ENCODE data around the gene FGD4. TPM values are rescaled to one million over a fixed set of nuclear protein-coding genes. Genes with fewer than 3 reads are reported as not detected.
"Not testable (repeated sequence)": the region's sequence is repeated elsewhere in the genome, so short reads cannot be mapped to it uniquely, and the experiment has no call there.

Gene FGD4
- total RNA-seq, 1 experiment from 2014 or later: 13.9 TPM

DNA sequence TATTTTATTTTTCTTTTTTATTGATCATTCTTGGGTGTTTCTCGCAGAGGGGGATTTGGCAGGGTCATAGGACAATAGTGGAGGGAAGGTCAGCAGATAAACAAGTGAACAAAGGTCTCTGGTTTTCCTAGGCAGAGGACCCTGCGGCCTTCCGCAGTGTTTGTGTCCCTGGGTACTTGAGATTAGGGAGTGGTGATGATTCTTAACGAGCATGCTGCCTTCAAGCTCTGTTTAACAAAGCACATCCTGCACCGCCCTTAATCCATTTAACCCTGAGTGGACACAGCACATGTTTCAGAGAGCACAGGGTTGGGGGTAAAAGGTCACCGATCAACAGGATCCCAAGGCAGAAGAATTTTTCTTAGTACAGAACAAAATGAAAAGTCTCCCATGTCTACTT is 163.1 kb downstream of the FGD4 start:
- in situ Hi-C loops (cut with HindIII; ENCODE audit: low pct_unique_long_range_greater_than_20kb, low sequenced_read_pairs); DNase-seq (ENCODE audit: low read depth): not testable (repeated sequence)

DNA sequence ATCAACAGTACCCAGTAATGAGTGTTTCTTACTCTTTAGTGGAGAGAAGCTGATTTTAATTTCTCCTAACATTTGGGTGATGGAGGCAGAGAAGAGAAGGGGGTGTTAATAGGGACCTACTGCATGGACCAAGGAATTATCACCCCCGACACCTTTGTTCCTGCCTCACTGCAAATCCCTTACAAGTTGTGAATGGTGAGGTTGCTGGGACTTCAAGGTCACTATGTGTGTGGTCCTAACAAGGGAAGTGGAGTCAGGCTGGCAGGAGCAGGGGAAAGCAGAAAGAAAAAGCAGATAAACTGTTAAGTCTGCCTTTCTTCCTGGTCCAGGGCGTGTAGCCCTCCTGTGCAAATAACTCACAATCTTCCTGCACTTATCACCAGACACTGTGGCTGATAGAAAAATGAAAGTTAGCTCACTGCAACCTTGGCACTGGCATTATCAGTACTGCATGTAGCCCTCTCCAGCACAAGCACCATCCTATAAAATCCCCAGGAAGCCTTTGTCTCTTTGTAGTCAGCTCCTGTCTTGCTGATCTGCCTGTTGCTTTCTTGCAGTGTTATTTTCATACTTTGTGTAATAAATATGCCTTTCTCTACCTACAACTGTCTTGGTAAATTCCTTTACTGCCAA is 167.4 kb downstream of the FGD4 start:
- no peak for DNase-seq (ENCODE audit: low read depth)
- in situ Hi-C loops (cut with HindIII; ENCODE audit: low pct_unique_long_range_greater_than_20kb, low sequenced_read_pairs): no loop called here

DNA sequence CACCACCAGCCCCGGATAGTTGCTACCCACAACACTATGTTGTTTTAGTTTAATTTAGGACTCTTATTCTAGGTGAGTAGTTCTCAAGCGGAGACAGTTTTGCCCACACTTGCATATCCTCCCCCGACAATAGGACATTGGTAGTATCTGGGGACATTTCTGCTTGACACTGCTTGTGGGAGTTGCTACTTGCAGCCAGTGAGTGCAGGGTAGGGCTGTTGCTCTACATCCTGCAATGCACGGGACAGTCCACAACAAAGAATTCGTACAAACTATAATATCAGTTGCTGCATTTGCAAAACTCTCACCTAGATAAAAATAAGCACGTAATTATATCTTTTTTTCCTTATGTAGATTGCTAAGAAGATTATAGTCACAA is 167.9 kb downstream of the FGD4 start:
- no peak for DNase-seq (ENCODE audit: low read depth)
- in situ Hi-C loops (cut with HindIII; ENCODE audit: low pct_unique_long_range_greater_than_20kb, low sequenced_read_pairs): no loop called here

DNA sequence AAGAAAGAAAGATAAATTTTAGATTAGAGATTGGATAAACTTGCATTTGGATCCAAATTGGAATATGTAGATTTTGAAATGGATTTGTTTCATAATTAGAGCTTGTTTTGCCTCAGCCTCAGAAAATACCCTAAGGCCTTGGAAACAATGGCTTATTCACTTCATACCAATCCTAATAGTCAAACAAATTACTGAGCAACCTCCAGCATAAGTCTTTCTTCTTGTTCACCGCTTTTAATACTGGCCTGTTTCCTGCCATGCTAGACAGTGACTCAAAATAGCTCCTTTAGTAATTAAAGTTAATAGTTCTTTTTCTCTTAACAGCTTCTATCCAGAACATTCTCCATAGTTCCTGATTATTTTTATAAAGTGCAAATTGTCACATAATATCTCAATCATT is 168.9 kb downstream of the FGD4 start:
- DNase-seq (ENCODE audit: low read depth): no peak
- in situ Hi-C loops (cut with HindIII; ENCODE audit: low pct_unique_long_range_greater_than_20kb, low sequenced_read_pairs): no loop called here

DNA sequence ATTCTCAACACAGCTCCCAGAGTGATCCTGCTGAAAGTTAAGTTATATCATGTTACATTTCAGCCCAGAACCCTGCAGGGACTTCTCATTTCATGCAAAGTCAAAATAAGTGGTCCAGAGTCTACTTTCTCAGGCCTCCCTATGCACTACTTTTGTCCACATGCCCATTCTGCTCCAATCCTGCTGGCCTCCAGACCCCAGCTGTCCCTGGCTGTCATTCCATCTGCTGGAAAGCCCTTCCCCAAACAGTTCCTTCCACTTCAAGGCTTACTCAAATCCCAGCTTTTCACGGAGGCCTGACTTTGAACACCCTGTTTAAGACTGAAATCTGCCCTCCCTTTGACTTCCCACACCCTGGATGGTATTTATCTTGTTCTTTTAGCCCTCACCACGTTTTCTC is 169.9 kb downstream of the FGD4 start:
- in situ Hi-C loops (cut with HindIII; ENCODE audit: low pct_unique_long_range_greater_than_20kb, low sequenced_read_pairs): no loop called here
- no peak for DNase-seq (ENCODE audit: low read depth)

DNA sequence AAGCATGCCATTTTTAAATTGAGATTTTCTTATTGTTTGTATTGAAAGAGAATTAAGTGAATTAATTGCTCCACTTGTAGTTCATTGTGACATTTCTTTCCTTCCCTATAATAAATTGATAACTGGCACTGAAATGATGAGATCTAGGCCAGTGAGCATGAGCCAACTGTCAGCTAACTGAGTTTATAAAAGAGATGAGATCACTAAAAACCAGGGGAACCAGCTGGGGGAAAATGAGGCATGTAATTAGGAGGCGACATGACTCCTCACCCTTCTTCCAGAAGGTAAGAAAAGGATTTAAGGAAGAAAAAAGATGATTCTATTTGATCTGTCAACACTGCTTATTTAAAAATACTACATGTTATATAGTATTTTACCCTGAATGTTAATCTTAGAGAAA is 175.2 kb downstream of the FGD4 start:
- DNase-seq (ENCODE audit: low read depth): no peak
- in situ Hi-C loops (cut with HindIII; ENCODE audit: low pct_unique_long_range_greater_than_20kb, low sequenced_read_pairs): no loop called here

DNA sequence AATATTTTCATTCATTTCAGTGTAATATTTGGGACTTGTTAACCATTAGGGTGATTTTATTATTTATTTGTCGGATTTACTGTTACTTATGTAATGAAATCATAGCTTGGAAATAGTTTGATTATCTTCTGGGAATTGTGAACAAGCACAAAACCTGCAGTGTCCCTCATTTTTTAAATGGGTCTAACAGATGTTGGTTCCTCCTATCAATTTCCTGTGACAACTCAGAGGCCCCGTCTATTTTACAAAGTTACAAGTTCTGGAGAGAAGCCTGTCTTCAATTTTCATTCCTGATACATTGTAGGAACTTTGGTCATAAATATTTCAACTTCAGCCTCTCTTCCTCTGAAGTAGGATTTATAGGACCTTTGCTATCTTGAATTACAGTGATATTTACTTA is 178.0 kb downstream of the FGD4 start:
- DNase-seq (ENCODE audit: low read depth): no peak
- in situ Hi-C loops (cut with HindIII; ENCODE audit: low pct_unique_long_range_greater_than_20kb, low sequenced_read_pairs): no loop called here

DNA sequence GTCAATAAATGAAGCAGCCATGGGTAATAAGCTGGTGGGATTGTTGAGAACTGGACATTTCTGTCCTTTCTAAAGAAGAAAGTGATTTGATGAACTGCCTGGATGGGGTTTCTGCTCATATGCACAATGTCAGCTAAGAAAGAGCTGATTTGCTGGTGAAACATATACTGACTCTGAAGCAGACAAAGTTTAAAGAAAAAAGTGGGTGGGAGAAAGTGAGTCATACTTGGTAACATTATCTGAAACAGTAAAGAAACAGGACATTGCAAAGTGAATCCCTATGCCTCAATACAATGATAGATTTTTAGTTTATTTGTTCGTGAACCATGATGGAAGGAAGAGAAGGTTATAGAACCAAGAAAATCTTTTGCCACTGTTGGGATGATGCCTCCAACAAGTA is 184.2 kb downstream of the FGD4 start:
- peak; percentile 18 for DNase-seq (ENCODE audit: low read depth)
- in situ Hi-C loops (cut with HindIII; ENCODE audit: low pct_unique_long_range_greater_than_20kb, low sequenced_read_pairs): no loop called here

DNA sequence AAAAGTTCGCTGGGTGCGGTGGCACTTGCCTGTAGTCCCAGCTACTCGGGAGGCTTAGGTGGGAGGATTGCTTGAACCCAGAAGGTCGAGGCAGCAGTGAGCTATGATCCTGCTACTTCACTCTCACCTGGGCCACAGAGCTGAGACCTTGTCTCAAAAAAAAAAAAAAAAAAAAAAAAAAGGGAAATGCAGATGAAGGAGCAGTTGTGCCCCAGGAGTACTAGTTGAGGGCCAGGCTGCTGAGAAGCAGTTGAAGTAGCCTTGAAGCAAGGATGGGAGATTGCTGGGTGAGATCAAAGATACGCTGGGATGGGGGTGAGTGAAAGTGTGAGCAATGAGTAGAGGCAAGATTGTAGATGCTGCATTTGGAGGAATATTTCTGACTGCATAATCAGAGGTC is 186.3 kb downstream of the FGD4 start:
- no peak for DNase-seq (ENCODE audit: low read depth)
- in situ Hi-C loops (cut with HindIII; ENCODE audit: low pct_unique_long_range_greater_than_20kb, low sequenced_read_pairs): no loop called here

DNA sequence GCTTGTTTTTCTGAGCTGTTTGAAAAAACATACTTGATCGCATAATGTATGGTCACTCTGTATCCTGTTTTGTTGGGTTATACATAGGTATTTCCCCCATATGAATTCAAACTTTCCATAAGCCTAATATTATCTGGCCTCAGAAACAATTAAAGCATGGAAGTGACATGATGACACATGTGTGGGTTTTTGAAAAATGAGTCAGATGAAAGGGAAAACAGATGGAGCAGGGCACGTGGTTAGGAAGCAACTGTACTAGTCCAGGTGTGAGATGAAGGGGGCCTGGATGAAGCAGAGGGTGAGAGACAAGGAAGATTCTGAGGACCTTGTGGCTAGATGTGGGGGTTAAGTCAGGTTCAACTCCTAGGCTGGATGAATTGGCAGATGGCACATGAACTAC is 187.0 kb downstream of the FGD4 start:
- no peak for DNase-seq (ENCODE audit: low read depth)
- in situ Hi-C loops (cut with HindIII; ENCODE audit: low pct_unique_long_range_greater_than_20kb, low sequenced_read_pairs): no loop called here

DNA sequence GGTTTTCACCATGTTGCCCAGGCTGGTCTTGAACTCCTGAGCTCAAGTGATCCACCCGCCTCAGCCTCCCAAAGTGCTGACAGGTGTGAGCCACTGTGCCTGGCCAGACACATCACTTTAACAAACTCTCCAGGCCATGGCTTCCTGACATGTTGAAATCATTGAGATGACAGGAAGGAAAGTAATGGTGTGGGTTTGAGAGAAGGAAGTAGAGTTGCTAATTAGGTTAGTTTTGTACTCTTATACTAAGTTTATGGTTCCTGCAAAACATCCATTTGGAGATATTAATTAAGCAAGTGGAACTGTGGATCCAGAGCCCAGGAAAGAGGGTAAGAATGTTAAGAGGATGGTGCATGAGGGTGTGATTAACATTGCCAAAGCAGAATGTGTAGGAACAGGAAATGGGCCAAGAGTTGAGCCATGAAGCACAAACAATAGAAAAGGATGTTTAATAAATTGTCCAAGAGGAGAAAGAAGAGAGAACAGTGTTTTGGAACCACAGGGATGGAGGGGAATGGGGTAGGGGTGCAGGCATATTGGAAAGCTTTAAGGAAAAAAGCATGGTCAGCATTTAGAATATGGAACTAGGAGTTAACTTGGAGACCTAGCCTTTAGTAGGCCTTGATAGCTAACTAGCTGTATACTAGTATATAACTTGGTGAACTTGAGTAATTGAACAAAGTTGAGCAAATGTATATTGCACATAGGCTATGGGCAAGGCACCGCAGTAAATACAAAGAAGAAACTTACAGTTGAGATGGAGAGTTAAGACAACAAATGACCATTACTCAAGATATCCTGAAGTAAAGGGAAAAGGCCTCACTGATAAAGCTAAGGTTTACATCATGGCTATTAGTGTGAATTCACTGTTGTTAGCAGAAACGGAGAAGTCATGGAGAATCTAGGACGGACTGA is 188.5 kb downstream of the FGD4 start:
- no peak for DNase-seq (ENCODE audit: low read depth)
- in situ Hi-C loops (cut with HindIII; ENCODE audit: low pct_unique_long_range_greater_than_20kb, low sequenced_read_pairs): no loop called here

DNA sequence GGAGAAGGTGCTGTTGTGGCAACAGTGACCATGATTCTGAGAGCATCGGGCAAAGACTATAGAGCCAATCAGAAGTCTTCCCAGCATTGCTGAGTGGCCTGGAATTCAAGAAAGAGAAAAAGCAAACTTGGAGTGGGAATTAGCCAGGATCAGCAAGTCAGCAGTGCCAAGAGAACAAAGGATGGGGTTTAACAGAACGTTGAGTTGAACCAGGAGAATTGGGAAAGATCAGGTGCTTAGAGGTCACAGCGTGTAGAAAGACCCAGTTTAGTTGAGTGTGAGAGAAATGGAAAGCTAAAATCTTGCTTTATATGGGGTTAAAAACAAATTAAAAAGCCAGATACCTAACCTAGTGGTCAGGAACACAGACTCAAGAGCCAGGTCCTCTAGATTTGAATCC is 189.2 kb downstream of the FGD4 start:
- in situ Hi-C loops (cut with HindIII; ENCODE audit: low pct_unique_long_range_greater_than_20kb, low sequenced_read_pairs): no loop called here
- DNase-seq (ENCODE audit: low read depth): no peak

DNA sequence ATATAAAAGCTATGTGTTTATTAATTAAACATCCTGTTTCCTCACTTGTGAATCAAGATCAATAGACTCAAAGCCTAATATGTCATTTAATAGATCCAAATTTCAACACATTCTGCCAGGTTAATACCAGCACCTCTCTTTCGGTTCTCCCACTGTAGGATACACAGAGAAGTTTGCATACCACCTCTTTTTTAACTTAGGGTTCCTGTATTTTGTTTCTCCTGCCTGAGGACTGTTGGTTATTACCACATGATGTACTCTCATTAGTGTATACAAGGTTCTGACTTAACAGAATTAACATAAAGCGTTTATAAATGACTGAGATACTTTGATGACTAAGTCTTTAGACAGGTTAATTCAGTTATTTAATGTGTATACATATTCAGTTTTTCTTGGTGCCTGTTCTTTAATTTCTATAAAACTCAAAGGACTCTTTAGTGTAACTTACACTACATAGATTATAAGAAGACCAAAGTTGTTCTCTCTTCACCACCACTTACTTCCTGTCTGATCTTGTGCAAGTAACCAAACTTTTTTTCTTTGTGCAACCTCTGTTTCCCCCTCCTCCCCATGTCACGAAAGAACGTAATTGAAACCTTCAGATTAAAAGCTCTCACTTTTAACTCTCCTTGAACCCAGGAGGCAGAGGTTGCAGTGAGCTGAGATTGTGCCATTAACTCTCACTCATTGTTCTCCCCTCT is 190.0 kb downstream of the FGD4 start:
- in situ Hi-C loops (cut with HindIII; ENCODE audit: low pct_unique_long_range_greater_than_20kb, low sequenced_read_pairs): no loop called here
- no peak for DNase-seq (ENCODE audit: low read depth)

DNA sequence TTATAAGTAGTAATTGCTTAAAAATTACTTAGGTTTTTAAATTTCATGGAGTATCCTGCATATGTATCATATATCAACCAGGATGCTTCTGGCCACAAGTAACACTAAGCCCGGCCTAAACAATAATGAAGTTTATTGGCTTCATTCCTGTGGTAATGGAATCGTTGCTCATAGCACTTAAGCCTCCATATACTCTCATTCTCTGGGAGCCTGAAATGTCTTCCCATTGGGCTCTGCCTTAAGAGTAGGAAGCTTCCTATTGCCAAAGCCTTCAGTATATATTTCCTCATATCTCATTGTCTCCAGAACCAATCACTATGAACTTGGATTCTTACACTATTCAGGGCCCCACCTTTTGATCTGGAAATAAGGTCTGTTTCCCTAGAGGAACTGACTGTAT is 195.9 kb downstream of the FGD4 start:
- in situ Hi-C loops (cut with HindIII; ENCODE audit: low pct_unique_long_range_greater_than_20kb, low sequenced_read_pairs): no loop called here
- DNase-seq (ENCODE audit: low read depth): no peak

DNA sequence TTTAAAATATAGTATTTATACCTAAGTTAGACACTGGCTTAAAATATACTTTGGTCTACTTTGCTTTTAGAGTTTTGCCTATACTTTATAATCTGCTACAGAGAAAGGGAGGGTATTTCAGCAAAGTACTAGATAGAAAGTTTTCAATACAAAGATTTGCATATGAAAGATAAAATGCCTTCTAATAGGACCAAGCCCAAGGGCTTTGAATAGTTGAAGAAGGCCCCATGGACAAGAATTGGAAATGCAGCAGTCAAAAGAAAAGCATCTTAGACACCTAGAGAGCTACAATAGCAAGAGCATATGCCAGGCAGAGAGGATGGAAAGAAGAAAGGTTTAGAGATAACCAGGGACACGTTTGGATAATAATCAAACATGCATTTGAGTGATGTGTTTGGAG is 196.7 kb downstream of the FGD4 start:
- in situ Hi-C loops (cut with HindIII; ENCODE audit: low pct_unique_long_range_greater_than_20kb, low sequenced_read_pairs): no loop called here
- DNase-seq (ENCODE audit: low read depth): no peak

DNA sequence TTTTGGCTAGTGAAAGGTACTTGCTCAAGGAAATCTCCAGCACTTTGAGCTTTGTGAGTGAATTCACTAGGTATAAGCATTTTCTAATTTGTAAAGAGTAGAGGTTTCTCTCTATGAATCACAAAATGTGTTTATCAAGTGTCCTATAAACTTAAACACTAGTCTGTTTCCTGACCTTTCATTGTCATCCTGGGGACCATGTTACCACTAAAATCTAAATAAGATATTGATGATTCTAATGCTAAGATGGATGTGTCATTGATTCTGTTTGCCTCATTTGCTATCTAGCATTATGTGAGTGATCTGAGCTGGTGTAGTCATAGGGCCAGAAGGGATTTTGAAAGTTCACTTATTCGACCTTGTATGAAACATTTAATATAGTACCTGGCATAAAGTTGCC is 199.3 kb downstream of the FGD4 start:
- in situ Hi-C loops (cut with HindIII; ENCODE audit: low pct_unique_long_range_greater_than_20kb, low sequenced_read_pairs): no loop called here
- no peak for DNase-seq (ENCODE audit: low read depth)

DNA sequence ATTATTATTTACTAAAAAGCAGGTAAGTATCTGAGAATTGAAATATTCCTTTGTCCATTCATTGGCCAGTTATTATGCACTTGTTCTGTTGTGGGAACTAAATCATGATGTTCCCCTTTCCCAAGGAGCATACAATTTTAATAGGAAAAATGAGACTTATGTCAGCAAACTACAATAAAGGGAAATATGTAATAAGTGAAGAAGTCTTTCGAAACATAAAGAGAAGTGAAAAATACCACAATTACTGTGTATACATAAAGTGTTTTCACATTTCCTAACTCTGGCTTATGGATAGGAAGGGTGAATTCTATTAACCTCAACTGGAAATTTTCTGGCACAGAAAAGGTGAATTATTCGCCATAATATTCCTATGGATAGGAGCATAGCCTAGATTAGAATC is 201.3 kb downstream of the FGD4 start:
- no peak for DNase-seq (ENCODE audit: low read depth)
- in situ Hi-C loops (cut with HindIII; ENCODE audit: low pct_unique_long_range_greater_than_20kb, low sequenced_read_pairs): no loop called here

DNA sequence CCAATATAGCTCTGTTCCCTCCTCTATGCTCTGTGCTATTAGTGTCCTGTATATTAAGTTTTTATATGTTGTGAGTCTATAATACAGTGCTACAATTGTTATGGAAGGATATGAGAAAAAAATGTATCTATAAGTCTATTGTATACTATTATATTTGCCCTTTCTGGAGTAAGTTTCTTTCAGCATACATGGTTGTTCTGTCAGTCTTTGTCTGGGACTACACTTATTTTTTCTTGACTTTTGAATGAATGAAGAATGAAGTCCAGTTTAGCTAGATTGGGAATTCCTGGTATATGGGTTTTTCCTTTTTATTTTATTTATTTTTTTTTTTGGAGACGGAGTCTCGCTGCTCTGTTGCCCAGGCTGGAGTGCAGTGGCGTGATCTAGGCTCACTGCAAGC is 203.7 kb downstream of the FGD4 start:
- DNase-seq (ENCODE audit: low read depth): no peak
- in situ Hi-C loops (cut with HindIII; ENCODE audit: low pct_unique_long_range_greater_than_20kb, low sequenced_read_pairs): no loop called here

DNA sequence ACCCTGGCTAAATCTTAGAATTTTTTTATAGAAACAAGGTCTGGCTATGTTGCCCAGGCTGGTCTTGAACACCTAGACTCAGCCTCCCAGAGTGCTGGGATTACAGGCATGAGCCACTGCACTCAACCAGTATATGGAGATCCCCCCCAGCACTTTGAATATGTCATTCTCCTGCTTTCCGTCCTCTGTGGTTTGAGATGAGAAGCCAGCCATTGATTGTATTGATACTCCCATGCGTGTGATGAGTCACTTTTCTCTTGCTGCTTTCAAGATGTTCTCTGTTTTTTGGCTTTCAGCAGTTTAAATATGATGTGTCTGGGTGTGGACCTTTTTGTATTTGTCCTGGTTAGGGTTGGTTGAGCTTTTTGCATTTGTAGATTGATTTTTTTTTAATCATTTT is 204.5 kb downstream of the FGD4 start:
- DNase-seq (ENCODE audit: low read depth): no peak
- in situ Hi-C loops (cut with HindIII; ENCODE audit: low pct_unique_long_range_greater_than_20kb, low sequenced_read_pairs): no loop called here
